Measurements from ENCODE around the gene NKAIN2.

GRCh38 chr6:124445581-124445980, 641.9 kb downstream of the NKAIN2 start:
- no peak for TF ChIP-seq YY1 (IDR thresholded peaks at IDR 0.05; ENCODE audit: extremely low read depth, insufficient replicate concordance, low read depth, low read length)
- no peak for TF ChIP-seq TCF7L2 (IDR thresholded peaks at IDR 0.05; ENCODE audit: borderline replicate concordance, extremely low read depth, insufficient read depth, insufficient read length)
- TF ChIP-seq CTCF (IDR thresholded peaks at IDR 0.05 in 2 of 3, conservative IDR thresholded peaks at IDR 0.05 in 1 of 3; ENCODE audit: borderline replicate concordance in 1 of 3, insufficient read depth in 1 of 3, low read depth in 2 of 3, low read length in 2 of 3), result no peak
- TF ChIP-seq EZH2 (IDR thresholded peaks at IDR 0.05), result no peak
- TF ChIP-seq POLR2A (IDR thresholded peaks at IDR 0.05; ENCODE audit: borderline replicate concordance, extremely low read depth, insufficient read depth, insufficient read length), result no peak
- no peak for TF ChIP-seq JUND (IDR thresholded peaks at IDR 0.05)
- TF ChIP-seq POLR2AphosphoS5 (IDR thresholded peaks at IDR 0.05; ENCODE audit: low read depth, low read length), result no peak
- no peak for TF ChIP-seq FOSL1 (IDR thresholded peaks at IDR 0.05; ENCODE audit: low read depth)
- TF ChIP-seq EGR1 (IDR thresholded peaks at IDR 0.05; ENCODE audit: low read depth), result no peak
- TF ChIP-seq ZNF274 (IDR thresholded peaks at IDR 0.05; ENCODE audit: low read depth, low read length), result no peak
- TF ChIP-seq RAD21 (IDR thresholded peaks at IDR 0.05; ENCODE audit: low read depth), result no peak
